H1 (cell line): Measurements from ENCODE around the gene EMID1.

Source experiments
- CHD7 ChIP-seq: fragments of 300-600 bp; sonication (generic); IDR thresholded peaks from 2 replicates; pipeline ENCODE4 v1.7.1; 2012; ENCODE audit warnings: low read length, moderate library complexity, mild to moderate bottlenecking, inconsistent platforms; ENCODE audit not compliant: insufficient replicate concordance
- EZH2 ChIP-seq: fragments of 200-600 bp; sonication (generic); IDR thresholded peaks from 2 replicates; pipeline ENCODE4 v1.7.1; 2012; ENCODE audit warnings: low read depth, mild to moderate bottlenecking, moderate library complexity, low read length, inconsistent platforms; ENCODE audit not compliant: severe bottlenecking
- KDM1A ChIP-seq: fragments of 200-600, 300-600 bp; sonication (generic); IDR thresholded peaks from 2 replicates; pipeline ENCODE4 v1.7.1; 2016; ENCODE audit warnings: mild to moderate bottlenecking, low read length, borderline replicate concordance
- KDM5A ChIP-seq: fragments of 200-600 bp; IDR thresholded peaks from 2 replicates; pipeline ENCODE4 v1.7.1; 2012; ENCODE audit warnings: mild to moderate bottlenecking, low read length, inconsistent platforms, mixed read lengths
- POLR2A ChIP-seq, 2 experiments: IDR thresholded peaks; 1 replicate in 1 of 2; 2 replicates in 1 of 2; pipeline ENCODE4 v1.6.1; 2011; ENCODE audit warnings: low read depth in 2 of 2, low read length in 2 of 2, mild to moderate bottlenecking in 2 of 2; ENCODE audit errors: control extremely low read depth in 1 of 2
- POLR2AphosphoS5 ChIP-seq: IDR thresholded peaks from 2 replicates; pipeline ENCODE4 v1.6.1; 2011; ENCODE audit warnings: low read depth, low read length
- RAD21 ChIP-seq, 2 experiments: IDR thresholded peaks in 1 of 2; conservative IDR thresholded peaks in 1 of 2; 2 replicates each; pipeline ENCODE4 v1.6.1; 2011; ENCODE audit warnings: low read depth in 2 of 2, low read length in 2 of 2, improper control_type of control experiment in 1 of 2, inconsistent platforms in 1 of 2, mild to moderate bottlenecking in 1 of 2, moderate library complexity in 1 of 2
- RXRA ChIP-seq: IDR thresholded peaks from 2 replicates; pipeline ENCODE4 v1.6.1; 2011; ENCODE audit warnings: low read depth, mild to moderate bottlenecking, low read length, moderate library complexity; ENCODE audit not compliant: insufficient read depth
- SIX5 ChIP-seq: IDR thresholded peaks from 2 replicates; pipeline ENCODE4 v1.6.1; 2011; ENCODE audit warnings: mild to moderate bottlenecking, low read depth, low read length
- TCF12 ChIP-seq: IDR thresholded peaks from 2 replicates; pipeline ENCODE4 v1.6.1; 2011; ENCODE audit warnings: low read depth, mild to moderate bottlenecking, low read length
- ZNF274 ChIP-seq: IDR thresholded peaks from 2 replicates; pipeline ENCODE4 v1.7.0; 2012; ENCODE audit warnings: low read length, borderline replicate concordance; ENCODE audit errors: extremely low read depth
- TF ChIP-seq, protein P1 (sequence below), 3 experiments: IDR thresholded peaks; 1 replicate in 2 of 3; 2 replicates in 1 of 3; pipeline versions ENCODE4 v1.5.1 to v1.6.1; 2011; ENCODE audit warnings: low read length in 3 of 3, mild to moderate bottlenecking in 3 of 3, inconsistent platforms in 2 of 3, low read depth in 1 of 3, moderate library complexity in 1 of 3; ENCODE audit not compliant: insufficient read depth in 1 of 3; ENCODE audit errors: control extremely low read depth in 1 of 3

DNA sequence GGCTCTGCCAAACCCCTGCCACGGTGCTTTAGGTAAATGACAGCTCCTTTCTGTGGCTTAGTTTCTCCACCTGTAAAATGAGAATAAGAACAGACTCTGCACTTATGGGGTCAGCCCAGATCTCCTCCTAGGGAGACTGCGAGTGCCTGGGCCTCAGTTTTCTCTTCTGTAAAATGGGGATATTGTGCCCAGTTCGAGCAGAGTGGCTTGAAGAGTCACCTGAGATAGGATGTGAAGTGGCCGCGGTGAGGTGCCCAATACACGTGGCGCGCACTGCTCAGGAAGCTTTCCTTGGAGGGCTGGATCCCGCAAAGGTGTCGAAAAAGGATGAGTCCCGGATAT lies 473 bp upstream of the EMID1 start:
- TF ChIP-seq EZH2 (no peak), KDM5A (no peak), CHD7 (no peak), POLR2A (IDR thresholded peaks at IDR 0.05; ENCODE audit: control extremely low read depth in 1 of 2, low read depth in 2 of 2, low read length in 2 of 2) (no peak), POLR2AphosphoS5 (no peak), RAD21 (IDR thresholded peaks at IDR 0.05 in 1 of 2, conservative IDR thresholded peaks at IDR 0.05 in 1 of 2; ENCODE audit: low read depth in 2 of 2, low read length in 2 of 2) (no peak), TCF12 (no peak), RXRA (no peak), KDM1A (peak; percentile 96), SIX5 (no peak), ZNF274 (no peak)
- TF ChIP-seq, protein P1, sequence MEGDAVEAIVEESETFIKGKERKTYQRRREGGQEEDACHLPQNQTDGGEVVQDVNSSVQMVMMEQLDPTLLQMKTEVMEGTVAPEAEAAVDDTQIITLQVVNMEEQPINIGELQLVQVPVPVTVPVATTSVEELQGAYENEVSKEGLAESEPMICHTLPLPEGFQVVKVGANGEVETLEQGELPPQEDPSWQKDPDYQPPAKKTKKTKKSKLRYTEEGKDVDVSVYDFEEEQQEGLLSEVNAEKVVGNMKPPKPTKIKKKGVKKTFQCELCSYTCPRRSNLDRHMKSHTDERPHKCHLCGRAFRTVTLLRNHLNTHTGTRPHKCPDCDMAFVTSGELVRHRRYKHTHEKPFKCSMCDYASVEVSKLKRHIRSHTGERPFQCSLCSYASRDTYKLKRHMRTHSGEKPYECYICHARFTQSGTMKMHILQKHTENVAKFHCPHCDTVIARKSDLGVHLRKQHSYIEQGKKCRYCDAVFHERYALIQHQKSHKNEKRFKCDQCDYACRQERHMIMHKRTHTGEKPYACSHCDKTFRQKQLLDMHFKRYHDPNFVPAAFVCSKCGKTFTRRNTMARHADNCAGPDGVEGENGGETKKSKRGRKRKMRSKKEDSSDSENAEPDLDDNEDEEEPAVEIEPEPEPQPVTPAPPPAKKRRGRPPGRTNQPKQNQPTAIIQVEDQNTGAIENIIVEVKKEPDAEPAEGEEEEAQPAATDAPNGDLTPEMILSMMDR (IDR thresholded peaks at IDR 0.05; ENCODE audit: control extremely low read depth in 1 of 3, insufficient read depth in 1 of 3, low read depth in 1 of 3, low read length in 3 of 3): no peak
